ENCODE measurements around the gene IL1RL1.

Gene IL1RL1

GRCh38 chr2:102310964-102311640 is at the start of gene IL1RL1:
Gene IL1RL1, plus strand, starts transcription at chr2:102311563. Its CDS starts 26,702 bp downstream, at chr2:102338265.
- no peak for DNase-seq (ENCODE audit: extremely low read depth in 1 of 2, low read depth in 1 of 2)

DNA sequence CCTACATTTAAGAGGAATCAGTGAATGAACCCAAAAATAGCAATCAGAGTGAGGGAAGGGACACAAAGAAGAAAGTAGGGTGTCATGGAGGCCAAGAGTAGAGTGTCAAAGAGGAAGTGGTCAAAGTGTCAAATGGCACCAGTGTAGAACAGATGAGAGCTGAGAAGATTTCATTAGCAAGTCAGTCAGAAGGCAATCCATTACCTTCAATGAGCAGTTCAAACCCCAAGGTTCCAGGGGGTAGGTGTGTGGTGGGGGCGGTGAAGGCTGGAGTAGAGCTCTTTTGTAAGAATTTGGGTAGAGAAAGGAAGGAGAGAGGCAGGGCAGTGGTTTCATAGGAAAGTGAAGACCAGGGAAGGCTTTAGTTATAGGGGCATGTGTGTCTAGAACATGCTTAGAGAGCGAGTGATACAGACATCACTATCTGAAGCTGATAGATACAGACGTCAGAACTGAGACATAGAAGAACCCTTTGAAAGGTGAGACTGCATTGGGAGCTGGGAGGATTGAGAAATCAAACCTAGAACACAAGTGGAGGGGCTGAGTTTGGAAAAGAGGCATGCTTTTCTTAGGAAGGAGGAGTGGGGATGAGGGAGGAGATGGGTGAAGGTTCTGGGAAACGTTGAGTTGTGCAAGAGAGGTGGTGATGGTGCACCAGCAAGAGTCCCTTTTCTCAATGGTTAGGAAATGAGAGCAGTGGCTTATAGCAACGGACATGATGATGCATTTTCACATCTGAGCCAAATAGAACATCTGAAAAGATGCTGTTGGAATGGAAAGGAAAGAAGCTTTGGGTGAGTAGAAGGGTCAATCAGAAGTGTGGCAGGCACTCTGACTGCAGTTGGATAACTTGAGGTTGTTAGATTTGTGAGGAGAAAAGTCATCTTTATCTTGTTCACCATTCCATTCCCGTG is 48.9 kb upstream of the IL1RL1 start:
- no peak for DNase-seq (ENCODE audit: extremely low read depth in 1 of 2, low read depth in 1 of 2)

GRCh38 chr2:102264952-102265351 is 46.4 kb upstream of the IL1RL1 start:
- DNase-seq (ENCODE audit: extremely low read depth in 1 of 2, low read depth in 1 of 2) = no peak

DNA sequence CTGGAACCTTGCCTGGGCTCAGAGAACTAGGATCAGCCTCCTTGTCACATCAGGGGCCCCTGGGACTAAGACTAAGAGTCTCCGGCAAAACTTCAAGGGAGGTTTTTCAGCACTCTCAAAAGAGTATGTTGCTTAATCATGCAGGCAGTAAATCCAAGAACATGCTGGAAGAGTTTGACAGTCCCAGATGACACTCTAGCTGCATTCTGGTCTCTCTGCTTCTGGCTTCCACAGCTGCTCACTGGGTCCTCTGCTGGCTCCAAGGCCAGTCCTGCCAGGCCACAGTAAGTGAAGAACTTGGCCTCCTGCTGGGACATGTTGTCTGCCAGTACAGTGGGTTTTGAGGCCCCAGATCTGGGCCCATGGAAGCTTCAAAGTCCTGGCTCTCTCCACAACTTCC is 45.2 kb upstream of the IL1RL1 start:
- no peak for DNase-seq (ENCODE audit: extremely low read depth in 1 of 2, low read depth in 1 of 2)

DNA sequence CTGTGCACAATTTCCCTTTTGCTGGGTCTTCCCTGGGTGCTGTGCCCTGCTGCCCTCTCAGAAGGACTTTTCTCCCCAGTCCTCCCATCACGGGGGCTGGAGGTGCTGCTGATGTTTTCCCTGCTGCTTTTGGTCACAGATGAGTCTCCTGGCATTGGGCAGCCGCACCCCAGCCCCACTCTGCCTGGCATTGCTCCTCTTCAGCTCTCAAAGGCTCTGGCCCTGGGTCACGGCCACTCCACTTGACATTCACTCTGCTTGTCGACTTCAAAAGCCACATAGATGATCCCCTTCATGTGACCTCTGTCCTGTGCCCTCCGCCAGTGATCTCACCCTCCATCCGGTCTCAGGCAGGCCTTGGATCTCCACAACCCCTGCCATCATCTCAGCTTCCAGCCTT is 43.6 kb upstream of the IL1RL1 start:
- DNase-seq (ENCODE audit: extremely low read depth in 1 of 2, low read depth in 1 of 2) = no peak

DNA sequence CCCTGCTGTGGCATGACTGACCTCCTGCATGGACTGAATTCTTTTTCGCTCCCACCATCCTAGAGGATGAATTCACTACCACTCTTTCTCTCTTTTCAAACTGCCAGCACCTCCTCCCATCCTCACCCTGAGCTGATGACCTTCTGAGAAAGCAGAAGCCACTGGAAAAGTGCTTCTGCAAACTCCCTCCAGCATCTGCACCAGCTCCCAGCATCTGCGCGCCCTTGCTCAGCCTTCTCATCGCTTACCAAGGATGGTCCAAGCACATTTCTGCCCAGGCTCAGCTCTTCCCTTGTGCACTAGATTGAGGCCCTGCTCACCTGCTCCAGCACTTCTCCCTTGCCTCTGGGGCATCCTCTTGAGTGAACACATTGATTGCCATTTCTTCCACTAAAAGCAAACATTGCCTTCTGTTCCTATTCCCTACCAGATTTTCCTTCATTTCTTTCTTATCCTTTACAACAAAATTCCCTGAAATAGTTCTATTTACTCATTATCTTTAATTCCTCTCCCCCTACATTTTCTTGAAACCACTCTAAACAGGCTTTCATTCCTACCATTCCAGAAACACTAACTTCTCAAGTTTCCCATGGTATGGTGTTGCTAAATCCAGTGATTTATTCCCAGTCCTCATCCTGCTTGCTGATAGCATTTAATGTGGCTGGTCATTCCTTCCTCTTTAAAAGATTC is 42.7 kb upstream of the IL1RL1 start:
- no peak for DNase-seq (ENCODE audit: extremely low read depth in 1 of 2, low read depth in 1 of 2)

GRCh38 chr2:102269200-102269524 is 42.2 kb upstream of the IL1RL1 start:
- no peak for DNase-seq (ENCODE audit: extremely low read depth in 1 of 2, low read depth in 1 of 2)

GRCh38 chr2:102271844-102272243 is 39.5 kb upstream of the IL1RL1 start:
- DNase-seq (ENCODE audit: extremely low read depth in 1 of 2, low read depth in 1 of 2) = no peak

- no peak for DNase-seq (ENCODE audit: extremely low read depth in 1 of 2, low read depth in 1 of 2)
Measured at GRCh38 chr2:102273619-102274211, 37.6 kb upstream of the IL1RL1 start.

GRCh38 chr2:102276549-102277201 is 34.7 kb upstream of the IL1RL1 start:
- DNase-seq (ENCODE audit: extremely low read depth in 1 of 2, low read depth in 1 of 2) = no peak

DNA sequence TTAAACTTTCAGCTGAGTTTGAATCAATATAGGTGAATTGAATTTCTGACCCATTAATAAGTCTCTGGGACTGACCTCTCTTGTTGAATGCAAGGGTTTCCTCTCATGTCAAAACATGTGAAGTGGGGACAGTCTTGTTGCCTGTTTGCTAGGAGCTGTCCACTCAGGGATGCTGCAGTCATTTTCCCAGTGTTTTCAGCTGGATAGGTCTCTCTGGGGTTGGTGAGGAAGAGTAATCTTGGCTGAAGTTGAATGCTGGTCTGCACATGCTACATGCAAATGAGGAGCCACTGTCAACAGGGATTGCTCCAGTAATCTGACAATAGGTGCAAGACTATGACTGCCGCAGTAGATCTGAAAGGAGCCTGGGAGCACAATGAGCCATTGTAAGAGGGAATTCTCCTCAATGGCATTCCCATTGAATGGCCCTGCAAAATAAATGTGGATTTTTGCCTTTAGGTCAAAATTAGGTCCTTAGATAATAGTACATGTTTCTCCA is 34.1 kb upstream of the IL1RL1 start:
- DNase-seq (ENCODE audit: extremely low read depth in 1 of 2, low read depth in 1 of 2) = no peak

GRCh38 chr2:102278720-102279390 is 32.5 kb upstream of the IL1RL1 start:
- DNase-seq (ENCODE audit: extremely low read depth in 1 of 2, low read depth in 1 of 2) = no peak

- DNase-seq (ENCODE audit: extremely low read depth in 1 of 2, low read depth in 1 of 2) = no peak
Measured at GRCh38 chr2:102279391-102279735, 32.0 kb upstream of the IL1RL1 start.

- no peak for DNase-seq (ENCODE audit: extremely low read depth in 1 of 2, low read depth in 1 of 2)
Measured at GRCh38 chr2:102282678-102283091, 28.7 kb upstream of the IL1RL1 start.

DNA sequence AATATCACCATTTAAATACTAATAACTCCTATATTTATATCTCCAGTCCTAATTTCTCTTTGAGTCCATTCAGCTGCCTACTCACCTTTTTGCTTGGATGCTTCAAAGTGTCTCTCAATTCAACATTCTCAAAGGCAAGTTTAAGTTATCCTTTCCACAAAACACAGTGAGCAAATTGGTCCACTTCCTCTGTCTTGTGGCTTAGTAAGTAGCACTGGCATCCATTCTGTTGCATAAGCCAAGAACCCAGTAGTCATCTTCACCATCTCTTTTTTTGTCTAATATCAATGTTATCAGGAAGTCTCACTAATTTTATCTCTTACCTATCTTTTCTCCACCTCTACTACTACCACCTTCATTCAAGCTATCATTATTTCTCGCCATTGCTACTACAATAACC is 27.4 kb upstream of the IL1RL1 start:
- DNase-seq (ENCODE audit: extremely low read depth in 1 of 2, low read depth in 1 of 2) = no peak

DNA sequence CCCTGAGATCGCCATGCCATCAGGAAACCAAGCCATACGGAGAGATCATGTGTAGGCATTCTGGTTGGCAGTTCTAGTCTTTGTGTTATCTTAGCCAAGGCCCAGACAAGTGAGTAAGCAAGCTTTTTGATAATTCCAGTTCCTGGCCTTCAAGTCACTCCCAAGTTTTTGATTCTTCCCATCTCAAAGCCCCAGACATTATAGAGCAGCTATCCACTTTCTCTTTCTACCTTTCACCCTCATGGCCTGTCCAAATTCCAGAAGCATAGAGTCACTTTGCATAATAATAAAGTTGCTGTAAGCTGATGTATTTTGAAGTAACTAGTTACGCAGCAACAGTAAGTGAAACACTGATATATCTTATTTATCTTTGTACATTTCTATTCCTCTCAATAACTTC is 26.8 kb upstream of the IL1RL1 start:
- no peak for DNase-seq (ENCODE audit: extremely low read depth in 1 of 2, low read depth in 1 of 2)

GRCh38 chr2:102285368-102285767 is 26.0 kb upstream of the IL1RL1 start:
- DNase-seq (ENCODE audit: extremely low read depth in 1 of 2, low read depth in 1 of 2) = no peak

GRCh38 chr2:102286041-102286440 is 25.3 kb upstream of the IL1RL1 start:
- no peak for DNase-seq (ENCODE audit: extremely low read depth in 1 of 2, low read depth in 1 of 2)

DNA sequence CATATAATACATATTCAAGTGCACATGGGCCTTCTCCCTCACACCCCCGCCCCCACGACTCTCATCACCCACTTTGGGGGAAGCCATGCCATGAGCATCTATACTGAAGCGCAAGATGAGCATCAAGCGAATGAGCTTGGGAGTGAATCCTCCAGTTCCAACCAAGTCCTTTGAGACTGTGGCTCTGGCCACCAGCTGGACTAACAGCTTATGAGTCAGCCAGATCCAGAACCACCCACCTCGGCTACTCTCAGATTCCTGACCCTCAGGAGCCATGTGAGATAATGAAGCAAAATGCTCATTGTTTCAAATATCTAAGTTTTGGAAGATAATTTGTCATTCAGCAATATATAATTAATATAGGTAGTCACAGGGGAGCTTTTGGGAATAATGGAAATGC is 22.2 kb upstream of the IL1RL1 start:
- no peak for DNase-seq (ENCODE audit: extremely low read depth in 1 of 2, low read depth in 1 of 2)

GRCh38 chr2:102290594-102290993 is 20.8 kb upstream of the IL1RL1 start:
- DNase-seq (ENCODE audit: extremely low read depth in 1 of 2, low read depth in 1 of 2) = no peak

All from stimulated activated CD8-positive, alpha-beta memory T cell treated with anti-CD3 and anti-CD28 coated beads, Interleukin-7, amount 100 ng/mL, for 48 hours (primary cell).